DOHH2 (cell line): ENCODE data around the gene COX7B2.

Source experiments
- CTCF ChIP-seq: fragments of 200-600 bp; sonication (generic); IDR thresholded peaks from one replicate; pipeline ENCODE4 v1.5.1; 2014; ENCODE audit warnings: antibody characterized with exemption, mild to moderate bottlenecking, low read depth, low read length; ENCODE audit not compliant: poor library complexity, severe bottlenecking
- EZH2phosphoT487 ChIP-seq: fragments of 200-600 bp; sonication (generic); IDR thresholded peaks from 2 replicates; pipeline ENCODE4 v1.6.1; 2017; ENCODE audit warnings: borderline replicate concordance, mild to moderate bottlenecking, antibody characterized with exemption, low read length, moderate library complexity, mixed read lengths

DNA sequence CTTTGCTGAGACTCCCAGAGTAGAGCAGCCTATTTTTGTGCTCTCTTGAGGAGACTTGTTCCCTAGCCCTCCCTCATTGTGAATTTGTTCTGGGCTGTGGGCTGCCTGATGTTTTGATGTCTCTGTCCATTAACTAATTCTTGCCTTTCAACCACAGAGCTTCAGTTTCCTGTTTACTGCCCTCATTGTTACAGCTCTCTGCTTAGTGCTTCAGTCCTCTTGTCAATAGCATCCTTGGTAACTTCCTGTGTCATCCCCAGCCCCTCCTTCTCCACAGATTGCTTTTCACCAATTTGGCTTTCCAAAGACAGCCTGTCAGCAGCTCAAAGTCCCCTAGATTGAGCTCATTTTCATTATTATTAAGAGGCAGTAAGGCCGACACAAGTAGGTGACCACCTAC is 69.9 kb downstream of the COX7B2 start:
- TF ChIP-seq CTCF (no peak), EZH2phosphoT487 (no peak)
